D721Med (cell line): Measurements from ENCODE around the gene SDHB.
A peak's percentile ranks its signal among the peaks of the same experiment; 100 is the strongest.

ENCODE experiments used
- DNase-seq: peaks from one replicate; pipeline ENCODE4 v3.0.0; 2011; ENCODE audit warnings: low spot score; ENCODE audit not compliant: insufficient read length
- FAIRE-seq: peaks from 2 replicates; lab custom pipeline; 2011; peaks lifted over from hg19 to GRCh38; lab: Jason Lieb, UNC
- CTCF ChIP-seq: IDR thresholded peaks from 2 replicates; pipeline ENCODE4 v1.5.1; 2012; ENCODE audit warnings: mild to moderate bottlenecking, control low read depth; ENCODE audit not compliant: insufficient read depth; ENCODE audit errors: missing control alignments

The SDHB gene

DNA sequence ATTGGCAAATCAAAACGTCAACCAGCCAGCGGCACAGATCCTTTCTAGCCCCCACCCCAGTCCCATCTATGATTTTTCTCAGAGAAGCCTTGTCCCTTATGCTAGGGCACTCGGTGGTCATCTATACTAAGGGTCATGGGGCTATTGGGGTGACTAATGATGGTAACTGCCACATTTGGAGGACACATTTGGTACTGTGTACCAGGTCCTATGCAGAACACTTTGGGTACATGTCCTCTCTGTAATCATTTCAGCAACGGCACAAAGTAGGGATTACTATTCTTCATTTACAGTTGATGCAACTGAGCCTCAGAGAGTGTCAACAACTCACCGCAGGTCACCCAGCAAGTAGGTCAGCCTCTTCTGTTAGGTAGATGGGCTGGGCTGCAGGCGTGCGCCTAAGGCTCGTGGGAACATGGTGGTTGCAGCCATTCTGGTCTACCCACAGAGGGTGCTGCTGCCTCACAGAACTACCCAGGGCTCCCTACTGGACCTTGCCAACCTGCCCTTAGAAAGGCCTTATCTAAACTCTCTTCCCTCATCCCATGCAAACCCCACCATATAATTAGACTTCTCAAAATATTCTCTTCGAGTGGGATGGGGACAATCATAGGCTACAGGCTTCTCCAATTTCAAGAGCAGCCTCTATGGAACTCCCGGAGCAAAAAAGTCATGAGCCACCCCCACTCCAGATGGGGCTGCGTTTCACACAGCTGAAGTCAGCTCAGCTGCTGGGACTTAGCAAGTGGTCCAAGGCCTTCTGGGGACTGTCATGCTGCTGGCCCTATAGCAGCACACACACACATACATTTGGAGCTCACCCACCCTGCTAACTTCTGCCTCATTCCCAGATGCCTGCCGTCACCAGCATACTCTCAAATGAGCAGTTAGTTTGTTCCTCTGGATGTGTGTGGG lies 5.8 kb upstream of the SDHB start:
- TF ChIP-seq CTCF = peak; percentile 83
- FAIRE-seq = no peak
- peak; percentile 24 for DNase-seq

DNA sequence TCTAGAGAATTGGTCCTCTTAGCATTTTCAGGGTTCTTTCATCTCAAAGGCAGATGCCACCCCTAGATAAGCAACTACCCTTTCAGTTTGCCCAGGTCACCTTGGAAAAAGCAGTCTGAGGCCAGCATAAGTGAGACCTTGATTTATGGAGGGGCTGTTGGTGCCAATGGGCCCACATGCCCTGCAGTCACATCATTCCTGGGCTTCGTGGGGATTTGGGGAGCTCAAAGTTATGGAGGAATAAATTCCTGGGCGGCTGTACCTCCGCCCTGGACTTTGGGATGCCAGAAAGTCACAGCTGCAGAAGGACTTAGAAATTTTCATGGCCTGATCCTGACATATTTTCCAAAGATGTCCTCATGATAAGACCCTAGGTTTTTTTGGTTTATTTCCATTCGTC lies 2.7 kb upstream of the SDHB start:
- no peak for DNase-seq
- no peak for TF ChIP-seq CTCF

DNA sequence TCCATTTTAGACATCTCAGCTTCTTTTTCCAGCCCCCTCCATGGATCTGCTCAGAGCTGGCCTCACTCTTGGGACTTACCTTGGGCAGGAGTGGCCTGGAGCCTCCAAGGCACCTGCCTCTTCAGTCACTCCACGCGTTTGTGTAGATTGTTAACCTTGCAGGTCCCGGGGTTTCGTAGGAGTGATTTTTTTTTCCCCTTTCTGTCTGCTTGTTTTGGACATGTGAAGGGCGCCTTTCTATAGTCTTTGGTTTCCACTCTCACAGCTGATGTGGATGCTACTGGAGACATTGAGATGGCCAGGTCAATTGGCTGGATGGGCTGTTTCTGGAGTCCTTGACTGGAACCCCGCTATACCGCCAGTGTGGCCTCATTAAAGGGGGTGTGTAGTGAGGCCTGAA lies 2.0 kb upstream of the SDHB start:
- TF ChIP-seq CTCF = no peak
- FAIRE-seq (no peak), DNase-seq (no peak)

More for the DNA sequence above, 2.7 kb upstream of the SDHB start:
- FAIRE-seq = no peak

GRCh38 chr1:17053086-17053684 lies 647 bp downstream of the SDHB start:
- no peak for FAIRE-seq
- TF ChIP-seq CTCF = no peak
- no peak for DNase-seq

GRCh38 chr1:17052641-17053040 lies 1.2 kb downstream of the SDHB start:
- FAIRE-seq = no peak
- no peak for TF ChIP-seq CTCF

DNA sequence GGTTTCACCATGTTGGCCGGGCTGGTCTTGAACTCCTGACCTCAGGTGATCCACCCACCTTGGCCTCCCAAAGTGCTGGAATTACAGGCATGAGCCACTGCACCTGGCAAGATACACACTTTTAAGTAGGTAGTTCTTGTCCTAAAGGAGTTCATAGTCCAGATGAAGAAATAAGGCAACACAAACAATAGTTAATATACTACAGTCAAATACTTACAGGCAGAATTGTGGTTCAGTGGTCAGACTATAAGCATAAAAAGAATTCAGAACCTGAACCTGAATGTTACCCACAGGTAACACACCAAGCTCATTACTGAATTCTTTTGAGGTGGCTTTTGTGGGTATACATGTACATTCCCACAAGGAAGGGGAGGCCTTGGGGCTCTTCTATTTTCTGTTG lies 1.8 kb downstream of the SDHB start:
- no peak for TF ChIP-seq CTCF
- FAIRE-seq (no peak), DNase-seq (no peak)

More at GRCh38 chr1:17052641-17053040, 1.2 kb downstream of the SDHB start:
- DNase-seq = no peak

- no peak for TF ChIP-seq CTCF
- FAIRE-seq = no peak
- DNase-seq = no peak
Measured at GRCh38 chr1:17047924-17048323, 5.9 kb downstream of the SDHB start.
